Stimulated activated naive CD4-positive, alpha-beta T cell (primary cell): ENCODE data around the gene ABCC4.

Experiments used
- DNase-seq, 6 experiments: peaks; one replicate each; lab custom pipeline; 2025; lab: John Stamatoyannopoulos, UW

Gene ABCC4

GRCh38 chr13:95256091-95256490 lies 45.2 kb downstream of the ABCC4 start:
- no peak for DNase-seq

DNA sequence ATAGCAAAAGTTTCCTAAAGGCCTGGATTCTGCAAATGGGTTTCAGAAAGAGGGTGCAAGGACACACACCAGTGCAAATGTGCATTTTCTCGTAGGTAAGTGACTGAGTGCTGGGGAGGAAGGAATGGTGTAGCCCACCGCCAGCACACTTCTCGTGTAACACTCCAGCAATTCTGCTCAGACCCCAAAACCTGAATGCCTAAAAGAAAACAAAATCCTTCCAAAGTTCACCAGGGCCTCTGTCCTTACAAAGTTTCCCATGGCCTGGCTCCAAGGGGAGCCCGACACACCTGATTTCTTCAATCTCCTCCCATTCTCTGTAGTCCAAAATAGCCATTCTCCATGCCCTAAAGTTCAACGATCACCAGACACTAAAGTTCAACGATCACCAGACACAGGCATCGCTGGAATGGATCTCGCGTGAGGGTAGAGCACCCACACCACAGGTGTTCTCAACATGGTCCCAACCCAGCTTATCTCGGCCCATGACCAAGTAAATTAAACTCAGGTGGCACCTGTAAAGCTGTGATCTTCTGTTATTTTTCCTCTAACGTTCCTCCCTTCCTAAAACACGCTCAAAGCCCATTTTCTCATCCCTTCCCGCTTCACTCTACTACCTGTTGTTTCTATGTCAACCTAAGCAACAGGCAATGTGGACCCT lies 46.0 kb downstream of the ABCC4 start:
- DNase-seq: no peak

DNA sequence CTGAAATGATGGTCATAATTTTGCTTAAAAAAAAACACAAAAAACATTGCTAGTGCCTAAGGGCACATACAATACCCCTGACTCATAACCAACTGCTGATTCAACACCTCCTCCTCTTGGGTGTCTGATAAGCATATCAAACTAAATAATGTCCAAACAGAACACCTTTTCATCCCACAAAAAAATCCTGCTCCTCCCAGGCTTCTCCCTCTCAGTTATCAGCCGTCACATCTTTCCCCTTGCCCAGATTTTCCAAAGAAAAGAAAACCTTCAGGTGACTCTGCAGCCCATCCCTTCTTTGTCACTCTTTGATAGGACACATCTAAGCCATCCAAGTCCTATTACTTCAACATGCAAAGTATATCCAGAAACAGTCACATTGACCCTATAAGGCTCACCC lies 46.9 kb downstream of the ABCC4 start:
- DNase-seq: no peak

DNA sequence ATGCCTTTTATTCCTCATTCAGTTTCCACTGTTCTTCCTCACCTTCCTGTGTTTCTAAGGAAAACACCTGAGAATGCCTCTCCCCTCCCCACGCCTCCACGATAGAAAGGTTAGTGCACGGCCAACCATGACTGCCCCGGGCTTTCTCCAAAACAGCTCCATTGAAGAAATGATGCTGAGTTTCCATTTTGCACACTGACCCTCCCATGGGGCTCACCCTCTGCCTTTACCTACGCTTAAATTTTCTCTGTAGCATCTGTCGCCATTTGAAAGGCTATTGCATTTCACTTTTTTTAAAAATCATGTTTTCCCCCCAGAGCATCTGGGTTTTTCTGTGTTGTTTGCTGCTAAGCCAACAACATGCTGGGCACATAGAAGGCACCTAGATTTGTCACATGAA lies 48.2 kb downstream of the ABCC4 start:
- no peak for DNase-seq

DNA sequence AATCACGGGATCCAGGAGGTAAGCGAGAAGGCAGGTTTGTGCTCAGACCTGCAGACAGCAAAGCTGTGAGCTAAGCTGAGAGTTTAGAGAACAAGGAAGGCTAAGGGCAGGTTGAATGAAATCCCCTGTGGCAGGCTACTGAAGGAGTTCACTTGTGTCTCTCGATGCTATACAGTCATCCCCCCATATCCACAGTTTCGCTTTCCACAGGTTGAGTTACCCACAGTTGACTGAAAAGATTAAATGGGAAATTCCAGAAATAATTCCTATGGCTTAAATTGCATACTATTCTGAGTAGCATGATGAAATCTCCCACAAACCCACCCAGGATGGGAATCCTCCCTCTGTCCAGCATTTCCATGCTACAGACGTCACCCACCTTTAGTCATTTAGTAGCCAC lies 49.6 kb downstream of the ABCC4 start:
- DNase-seq: no peak

- no peak for DNase-seq
Observed at GRCh38 chr13:95250961-95251360, 50.3 kb downstream of the ABCC4 start.

DNA sequence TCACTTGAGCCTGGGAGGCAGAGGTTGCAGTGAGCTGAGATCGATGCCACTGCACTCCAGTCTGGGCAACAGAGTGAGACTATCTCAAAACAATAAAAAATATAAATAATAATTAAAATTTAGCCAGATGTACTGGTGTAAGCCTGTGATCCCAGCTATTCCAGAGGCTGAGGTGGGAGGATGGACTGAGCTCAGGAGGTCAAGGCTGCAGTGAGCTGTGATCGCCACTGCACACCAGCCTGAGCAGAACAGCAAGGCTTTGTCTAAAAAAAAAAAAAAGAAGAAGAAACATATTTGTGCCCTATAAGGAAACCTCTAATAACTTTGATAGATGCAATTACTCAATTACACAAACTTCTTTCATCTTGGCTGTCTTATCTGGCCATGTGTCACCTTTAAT lies 52.3 kb downstream of the ABCC4 start:
- no peak for DNase-seq

DNA sequence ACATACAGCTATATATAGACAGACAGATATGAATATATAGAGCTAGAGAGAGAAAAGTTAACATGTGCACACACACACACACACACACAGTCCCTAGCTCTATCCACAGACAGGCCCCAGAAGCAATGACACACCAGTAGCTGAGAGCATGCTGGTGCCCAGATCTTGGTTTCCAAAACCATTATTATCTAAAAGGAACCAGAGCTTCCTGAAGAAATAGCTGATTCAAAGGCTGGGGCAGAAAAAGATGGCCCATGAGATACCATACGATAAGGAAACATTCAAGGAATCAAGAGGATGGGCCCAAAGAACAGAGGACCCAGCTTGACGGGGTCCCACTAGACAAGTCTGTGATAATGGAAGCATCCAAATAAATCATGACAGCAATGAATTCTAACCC lies 53.4 kb downstream of the ABCC4 start:
- DNase-seq: no peak

DNA sequence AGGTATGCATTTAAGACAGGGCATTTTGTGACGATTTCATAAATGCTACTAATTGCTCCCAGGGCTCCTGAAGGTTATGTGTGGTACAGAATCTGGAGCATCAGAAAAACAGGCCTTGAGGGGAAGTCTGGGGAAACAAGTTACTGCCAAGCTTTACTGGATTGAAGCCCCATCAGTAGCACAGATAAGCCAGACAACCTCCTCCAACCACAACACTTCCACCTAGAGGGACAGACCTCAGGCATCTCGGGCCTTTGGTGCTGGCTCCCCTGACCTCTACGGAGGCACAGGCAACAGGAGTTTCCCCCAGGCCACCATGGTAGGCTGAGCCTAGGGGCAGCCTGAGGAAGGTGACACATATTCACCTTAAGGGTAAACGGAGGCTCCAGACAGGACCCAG lies 54.1 kb downstream of the ABCC4 start:
- no peak for DNase-seq

DNA sequence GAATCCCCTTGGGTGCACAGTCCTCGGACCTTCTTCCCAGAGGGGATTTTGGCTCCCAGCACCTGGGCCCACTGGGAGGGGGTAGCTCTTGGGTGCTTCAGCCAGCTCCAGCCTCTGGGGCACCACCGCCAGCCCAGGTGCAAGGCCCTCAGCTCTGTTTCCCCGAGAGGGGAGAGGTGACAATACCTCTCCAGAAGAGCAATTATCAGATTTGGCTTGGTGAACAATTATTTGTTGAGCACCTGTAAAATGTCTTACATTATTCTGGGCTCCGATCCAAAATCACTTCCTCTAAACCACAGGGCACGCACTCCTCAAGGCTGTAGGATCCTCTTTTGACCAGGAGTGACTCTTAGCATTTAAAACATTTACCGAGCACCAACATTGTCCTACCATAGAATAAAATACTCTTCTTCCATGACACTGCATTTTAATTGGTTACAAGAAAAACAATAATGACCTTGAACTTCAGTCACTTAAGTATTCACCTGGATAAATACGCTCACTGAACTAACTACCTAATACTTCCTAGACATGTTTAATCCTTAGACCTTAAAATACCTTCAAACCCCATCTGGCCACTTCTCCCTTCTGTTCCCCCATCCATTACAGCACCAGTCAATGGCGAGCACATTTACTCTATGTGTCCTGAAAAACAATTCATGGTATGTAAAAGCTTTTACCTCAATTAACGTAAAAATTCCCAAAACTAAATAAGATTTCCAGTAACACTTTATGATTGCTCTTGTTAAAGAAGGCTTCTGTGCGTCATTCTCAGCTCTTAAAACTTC lies 54.8 kb downstream of the ABCC4 start:
- no peak for DNase-seq

DNA sequence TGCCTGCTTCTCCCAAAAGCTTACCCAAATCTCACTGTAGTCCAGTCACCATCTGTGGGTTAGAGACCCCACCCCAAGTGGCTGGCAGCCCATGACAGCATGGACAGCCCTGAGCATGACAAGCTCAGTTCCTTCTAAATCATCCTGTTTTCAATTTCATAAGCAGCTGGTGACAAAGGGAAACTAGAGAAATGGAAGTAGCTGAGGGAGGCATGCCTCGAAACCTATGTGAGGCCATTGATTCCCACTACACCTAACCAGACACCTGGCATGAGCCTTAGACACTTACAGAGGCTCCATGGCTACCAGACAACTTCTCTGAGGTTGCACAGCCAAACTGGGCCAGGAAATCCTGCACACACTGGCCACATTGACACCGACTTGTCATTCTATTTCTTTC lies 56.2 kb downstream of the ABCC4 start:
- DNase-seq: no peak

DNA sequence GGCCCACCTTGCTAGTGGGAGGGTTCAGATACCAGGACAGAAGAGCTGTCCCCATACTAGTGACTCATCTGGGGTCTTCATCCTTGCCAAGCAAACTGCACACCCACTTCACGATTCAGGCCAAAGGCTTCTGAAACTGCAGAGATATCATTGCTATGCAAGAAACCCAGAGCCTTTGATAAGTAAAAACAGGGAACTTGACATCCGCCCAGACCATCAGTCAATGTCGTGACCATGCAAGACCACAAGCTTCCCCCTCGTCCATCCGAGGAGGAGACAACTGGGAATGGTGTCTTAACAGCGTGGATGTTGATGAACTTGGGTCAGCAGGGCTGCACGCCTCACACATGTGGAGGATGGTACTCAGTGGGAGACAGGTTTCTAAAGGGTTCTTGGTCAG lies 58.0 kb downstream of the ABCC4 start:
- no peak for DNase-seq

DNA sequence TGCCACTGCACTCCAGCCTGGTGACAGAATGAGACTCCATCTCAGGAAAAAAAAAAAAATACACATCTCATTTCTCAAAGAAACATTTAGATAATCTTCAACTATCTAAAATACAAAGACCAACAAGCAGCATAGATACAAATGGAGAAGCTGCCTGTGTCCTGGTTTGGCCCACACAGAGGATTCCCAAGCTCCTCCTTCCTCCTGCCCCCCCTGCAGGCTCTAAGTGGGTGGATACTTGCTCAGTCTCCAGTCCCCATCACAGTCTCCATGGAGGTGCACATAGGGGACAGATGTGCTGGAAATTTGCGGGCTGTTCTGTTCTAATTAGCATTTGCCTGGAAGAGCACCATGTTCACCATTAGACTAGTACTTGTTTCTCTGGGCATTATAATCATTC lies 59.9 kb downstream of the ABCC4 start:
- DNase-seq: no peak

DNA sequence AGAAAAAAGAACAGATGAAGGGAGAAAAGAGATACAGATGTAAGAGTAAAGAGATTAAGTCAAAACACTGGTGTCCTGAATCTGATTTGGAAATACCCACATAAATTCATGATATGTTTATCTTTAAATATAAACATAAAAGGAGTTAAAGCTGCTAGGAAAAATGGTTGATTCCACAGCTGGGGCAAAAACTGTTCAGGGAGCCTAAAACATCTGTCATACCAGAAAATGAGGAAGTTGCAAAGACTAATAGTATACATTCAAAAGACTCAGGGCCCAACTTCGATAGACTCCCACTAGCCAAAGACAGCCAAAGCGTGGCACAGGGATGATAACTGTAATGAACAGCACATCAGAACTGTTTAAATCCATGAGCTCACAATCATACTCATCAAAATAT lies 62.0 kb downstream of the ABCC4 start:
- DNase-seq: no peak

GRCh38 chr13:95237310-95237870 lies 63.9 kb downstream of the ABCC4 start:
- DNase-seq: no peak

- DNase-seq: no peak
Observed at GRCh38 chr13:95236774-95237173, 64.5 kb downstream of the ABCC4 start.

- no peak for DNase-seq
Observed at GRCh38 chr13:95235974-95236373, 65.3 kb downstream of the ABCC4 start.

GRCh38 chr13:95235199-95235756 lies 66.0 kb downstream of the ABCC4 start:
- no peak for DNase-seq

DNA sequence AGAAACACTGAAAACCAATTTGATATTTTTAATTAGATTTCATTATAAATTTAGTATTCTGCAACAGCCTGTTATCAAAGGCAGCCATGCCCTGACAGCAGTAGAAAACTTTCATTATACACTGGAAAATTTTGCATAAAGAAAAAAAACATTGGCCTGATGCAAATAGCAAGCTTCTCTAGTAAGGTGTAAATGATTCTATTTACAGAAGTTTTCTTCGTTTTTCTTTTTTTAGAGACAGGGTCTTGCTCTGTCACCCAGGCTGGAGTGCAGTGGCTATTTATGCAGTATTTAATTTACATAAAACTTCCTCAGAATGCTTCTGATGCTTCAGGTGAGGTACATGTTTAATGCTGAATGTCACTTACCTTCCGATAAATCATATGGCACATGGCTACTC lies 67.0 kb downstream of the ABCC4 start:
- no peak for DNase-seq

GRCh38 chr13:95233026-95233635 lies 68.1 kb downstream of the ABCC4 start:
- DNase-seq: no peak

GRCh38 chr13:95231393-95231792 lies 69.9 kb downstream of the ABCC4 start:
- DNase-seq: no peak

DNA sequence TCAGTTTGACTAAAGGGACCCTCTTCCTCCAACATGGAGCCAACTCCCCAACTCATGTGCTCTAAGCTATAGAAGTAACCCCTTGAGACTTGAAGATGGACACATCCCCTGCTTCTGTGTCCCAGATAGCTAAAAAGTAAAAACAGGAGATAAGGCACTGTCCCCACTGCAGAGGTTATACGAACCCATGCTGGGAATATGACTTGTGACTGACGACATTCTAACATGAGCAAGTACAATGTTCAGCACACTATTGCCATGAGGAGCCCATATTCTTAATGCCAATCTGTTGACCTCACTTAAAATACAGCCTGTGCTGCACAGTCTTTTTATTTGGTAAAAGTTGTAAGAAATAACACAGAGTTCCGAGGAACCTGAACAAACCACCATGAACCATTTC lies 71.4 kb downstream of the ABCC4 start:
- DNase-seq: no peak

DNA sequence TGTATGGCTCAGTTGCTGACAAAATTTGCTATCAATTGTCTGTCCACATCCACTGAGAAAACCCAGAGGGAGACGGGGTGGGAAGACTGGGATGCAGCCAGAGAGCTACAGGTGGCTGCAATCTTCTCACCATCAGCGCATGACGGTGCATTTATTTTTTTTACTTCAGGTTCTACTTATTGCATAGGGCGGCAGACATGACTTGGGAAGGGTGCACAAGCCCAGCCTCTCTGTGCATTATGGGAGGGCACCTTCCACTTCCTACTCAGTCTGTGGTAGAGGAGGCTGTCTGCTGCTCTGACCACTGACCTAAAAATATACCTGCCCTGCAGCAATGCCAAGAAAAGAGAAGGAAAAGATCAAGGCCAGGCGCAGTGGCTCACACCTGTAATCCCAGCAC lies 73.1 kb downstream of the ABCC4 start:
- no peak for DNase-seq
